Left lung (tissue), 10 donors: ENCODE measurements around the gene RO60. TPM values are rescaled to one million over a fixed set of nuclear protein-coding genes. Genes with fewer than 3 reads are reported as not detected.
A peak's percentile ranks its signal among the peaks of the same experiment; 100 is the strongest.

ENCODE experiments used
- ATAC-seq: fragments of 200-7000 bp; cut with Tn5 transposase; one replicate; pipeline ENCODE4 v1.9.1; 2020; ENCODE audit warnings: moderate library complexity
- DNase-seq, 4 donors: peaks; one replicate each; pipeline ENCODE4 v3.0.0-alpha.2; 2013 to 2020
- H3K27ac ChIP-seq, 2 donors: fragments of 200-600 bp; sonication (generic) in 1 of 2; one replicate each; pipeline versions ENCODE4 v1.5.0 to v1.8.0; 2020 to 2021
- H3K27me3 ChIP-seq, 2 donors: fragments of 200-600 bp; sonication (generic) in 1 of 2; one replicate each; pipeline versions ENCODE4 v1.5.0 to v1.8.0; 2020 to 2021
- H3K36me3 ChIP-seq, 2 donors: fragments of 200-600 bp; sonication (generic) in 1 of 2; one replicate each; pipeline versions ENCODE4 v1.5.0 to v1.8.0; 2020 to 2021
- H3K4me1 ChIP-seq, 2 donors: fragments of 200-600 bp; one replicate each; pipeline ENCODE4 v1.8.0; 2021
- H3K4me3 ChIP-seq, 2 donors: fragments of 200-600 bp; sonication (generic) in 1 of 2; one replicate each; pipeline versions ENCODE4 v1.5.0 to v1.8.0; 2020 to 2021; ENCODE audit warnings: mild to moderate bottlenecking in 1 of 2
- H3K9me3 ChIP-seq, 2 donors: fragments of 200-600 bp; sonication (generic) in 1 of 2; one replicate each; pipeline versions ENCODE4 v1.5.0 to v1.8.0; 2020 to 2021
- CTCF ChIP-seq, 2 donors: fragments of 200-600 bp; sonication (generic) in 1 of 2; IDR thresholded peaks; one replicate each; pipeline versions ENCODE4 v1.5.0 to v1.8.0; 2021; ENCODE audit warnings: antibody characterized with exemption in 2 of 2
- intact Hi-C, 2 donors: fragments of 100-400 bp; cut with DNase I; formaldehyde crosslinking; loops; one replicate each; pipeline versions ENCODE4 v1.11.2 to v1.14.2; 2022
- polyA plus RNA-seq, 6 donors: library from polyadenylated mRNA; unstranded; fragments of 120-200 nt; gene quantifications; one replicate each; pipeline ENCODE4 v1.2.1, GENCODE V29; 2013; ENCODE audit not compliant: insufficient read length in 6 of 6
- total RNA-seq, 2 donors: library from RNA; stranded (reverse); fragmentation: NEBNext Ultra II Directional; extraction: Animal tissue kit (Norgen Biotek cat#: 25700); gene quantifications; one replicate each; pipeline ENCODE4 v1.2.1, GENCODE V29; 2021
- donor health status: DM: no; HTN: yes; CAD: no.
- donor health status: DM: no; HTN: no; CAD: no.

RO60 gene
- total and polyA plus RNA-seq, 8 donors: 46.0 to 72.0 (median 50.7) TPM

DNA sequence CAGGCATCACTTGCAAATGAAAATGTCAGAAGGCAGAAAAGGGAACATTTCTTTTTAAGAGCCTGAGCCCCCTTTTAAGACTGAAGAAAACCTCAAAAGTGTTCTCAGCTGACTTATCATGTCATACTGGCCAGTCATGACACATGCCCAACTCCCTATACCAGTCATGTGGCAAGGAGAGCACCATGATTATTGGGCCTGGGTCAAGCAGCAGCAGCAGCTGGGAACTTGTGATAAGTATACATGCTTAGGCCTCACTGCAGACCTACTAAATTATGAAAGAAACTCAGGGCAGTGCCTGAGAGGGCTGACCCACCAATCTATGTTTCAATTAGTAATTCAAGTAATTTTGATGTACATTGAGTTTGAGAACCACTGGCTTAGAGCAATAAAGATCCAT is 8.6 kb downstream of the RO60 start:
- DNase-seq (no peak), ATAC-seq (no peak)
- H3K36me3 ChIP-seq: peaks cover 0 to 6% of the 10 kb centered on the region in 2 donors
- intact Hi-C loops: no loop called here
- no peaks in the 10 kb centered on the region for H3K27me3 ChIP-seq
- H3K27ac ChIP-seq: no peak overlapping the region
- H3K4me3 ChIP-seq: no peak overlapping the region
- peaks cover 0 to 16% of the 10 kb centered on the region in 2 donors for H3K4me1 ChIP-seq
- no peaks in the 10 kb centered on the region for H3K9me3 ChIP-seq
- TF ChIP-seq CTCF (IDR thresholded peaks at IDR 0.05): no peak

- Histone ChIP-seq H3K9me3 (no peaks in the 10 kb centered on the region), H3K4me3 (no peak overlapping the region), H3K36me3 (peaks cover 0 to 6% of the 10 kb centered on the region in 2 donors), H3K4me1 (peaks cover 0 to 12% of the 10 kb centered on the region in 2 donors), H3K27me3 (no peaks in the 10 kb centered on the region), H3K27ac (no peak overlapping the region)
- ATAC-seq: no peak
- DNase-seq: no peak
- intact Hi-C loops: no loop called here
- TF ChIP-seq CTCF (IDR thresholded peaks at IDR 0.05): no peak
Measured at GRCh38 chr1:193069748-193070385, 10.5 kb downstream of the RO60 start.

- no peak overlapping the region for H3K4me3 ChIP-seq
- no peak for TF ChIP-seq CTCF (IDR thresholded peaks at IDR 0.05)
- H3K9me3 ChIP-seq: no peaks in the 10 kb centered on the region
- no peaks in the 10 kb centered on the region for H3K27me3 ChIP-seq
- intact Hi-C loops: no loop called here
- H3K36me3 ChIP-seq: peaks cover 0 to 6% of the 10 kb centered on the region in 2 donors
- H3K4me1 ChIP-seq: peaks cover 0 to 12% of the 10 kb centered on the region in 2 donors
- ATAC-seq (no peak), DNase-seq (no peak)
- H3K27ac ChIP-seq: no peak overlapping the region
Measured at GRCh38 chr1:193070386-193070753, 11.0 kb downstream of the RO60 start.

DNA sequence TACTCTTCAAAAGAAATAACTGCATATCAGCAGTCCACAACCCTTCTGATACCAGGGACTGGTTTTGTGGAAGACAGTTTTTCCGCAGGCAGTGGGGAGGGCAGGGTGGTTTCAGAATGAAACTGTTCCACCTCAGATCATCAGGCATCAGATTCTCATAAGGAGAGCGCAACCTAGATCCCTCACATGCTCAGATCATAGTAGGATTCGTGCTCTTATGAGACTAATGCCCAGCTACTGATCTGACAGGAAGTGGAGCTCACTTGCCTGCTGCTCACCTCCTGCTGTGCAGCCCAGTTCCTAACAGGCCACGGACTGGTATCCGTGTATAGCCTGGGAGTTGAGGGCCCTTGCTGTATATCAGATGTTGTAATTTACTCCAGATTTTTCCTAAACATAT is 11.5 kb downstream of the RO60 start:
- H3K27ac ChIP-seq: peak overlapping the region in 1 of 2 donors; percentile 4
- intact Hi-C loops: no loop called here
- DNase-seq: no peak
- no peak overlapping the region for H3K4me3 ChIP-seq
- peaks cover 0 to 6% of the 10 kb centered on the region in 2 donors for H3K36me3 ChIP-seq
- H3K9me3 ChIP-seq: no peaks in the 10 kb centered on the region
- no peak for TF ChIP-seq CTCF (IDR thresholded peaks at IDR 0.05)
- no peak for ATAC-seq
- H3K27me3 ChIP-seq: no peaks in the 10 kb centered on the region
- peaks cover 0 to 12% of the 10 kb centered on the region in 2 donors for H3K4me1 ChIP-seq

- intact Hi-C loops: no loop called here
- ATAC-seq: no peak
- H3K9me3 ChIP-seq: no peaks in the 10 kb centered on the region
- H3K4me1 ChIP-seq: no peaks in the 10 kb centered on the region
- no peaks in the 10 kb centered on the region for H3K27me3 ChIP-seq
- peaks cover 0 to 59% of the 10 kb centered on the region in 2 donors for H3K36me3 ChIP-seq
- no peak overlapping the region for H3K4me3 ChIP-seq
- no peak for TF ChIP-seq CTCF (IDR thresholded peaks at IDR 0.05)
- H3K27ac ChIP-seq: no peak overlapping the region
- no peak for DNase-seq
Measured at GRCh38 chr1:193077991-193078390, 18.6 kb downstream of the RO60 start.
